HG02981 (cell line): ENCODE data around the gene ADGRD1.

ENCODE experiments used
- ATAC-seq: cut with Tn5 transposase; IDR thresholded peaks from one replicate; pipeline ENCODE4 v1.9.1; 2021; ENCODE audit warnings: mild to moderate bottlenecking, moderate library complexity; ENCODE audit not compliant: unreplicated experiment

ADGRD1 gene

DNA sequence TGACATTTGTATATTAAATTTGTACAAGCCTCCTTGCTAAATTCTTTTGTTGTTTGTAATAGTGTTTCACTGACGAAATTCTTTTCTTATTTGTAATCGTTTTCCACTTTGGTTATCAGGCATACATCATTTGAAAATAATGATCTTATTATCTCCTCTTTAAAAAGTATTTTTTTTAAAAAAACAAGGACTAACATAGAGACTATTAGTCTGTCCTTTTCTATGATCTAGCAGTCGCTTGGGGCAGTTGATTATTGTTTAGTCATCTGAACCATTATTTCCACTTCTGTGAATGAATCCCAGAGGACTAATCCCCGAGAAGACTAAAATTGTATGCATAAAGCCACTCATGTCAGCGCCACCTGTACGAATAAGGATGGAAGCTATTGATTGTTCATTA, 11.5 kb downstream of the ADGRD1 start:
- no peak for ATAC-seq

- no peak for ATAC-seq
Measured at GRCh38 chr12:130965668-130966067, 12.0 kb downstream of the ADGRD1 start.

DNA sequence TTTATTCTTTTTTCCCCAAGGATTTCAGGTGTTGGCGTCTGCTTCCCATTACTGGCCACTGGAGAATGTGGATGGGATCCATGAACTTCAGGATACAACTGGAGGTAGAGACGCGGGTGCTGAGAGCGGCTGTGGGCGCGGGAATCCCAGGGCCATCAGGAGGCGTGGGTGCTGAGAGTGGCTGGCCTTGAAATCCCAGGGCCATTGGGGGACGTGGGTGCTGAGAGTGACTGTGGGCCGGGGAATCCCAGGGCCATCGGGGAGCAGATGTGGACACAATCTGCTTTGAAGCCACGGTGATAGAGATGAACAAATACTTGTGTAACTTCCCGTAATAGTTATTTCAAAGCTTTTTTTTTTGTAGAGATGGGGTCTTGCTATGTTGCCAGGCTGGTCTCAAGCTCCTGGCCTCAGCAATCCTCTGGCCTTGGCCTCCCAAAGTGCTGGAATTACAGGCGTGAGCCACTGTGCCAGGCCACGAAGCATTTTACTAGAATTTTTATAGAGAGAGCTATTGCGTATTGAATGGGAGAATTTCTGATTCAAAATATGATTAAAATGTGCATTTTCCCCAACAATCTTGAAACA, 12.8 kb downstream of the ADGRD1 start:
- no peak for ATAC-seq

- no peak for ATAC-seq
Measured at GRCh38 chr12:130967636-130968035, 13.9 kb downstream of the ADGRD1 start.

GRCh38 chr12:130968611-130969010, 14.9 kb downstream of the ADGRD1 start:
- ATAC-seq, result no peak

- no peak for ATAC-seq
Measured at GRCh38 chr12:130969223-130969622, 15.5 kb downstream of the ADGRD1 start.

DNA sequence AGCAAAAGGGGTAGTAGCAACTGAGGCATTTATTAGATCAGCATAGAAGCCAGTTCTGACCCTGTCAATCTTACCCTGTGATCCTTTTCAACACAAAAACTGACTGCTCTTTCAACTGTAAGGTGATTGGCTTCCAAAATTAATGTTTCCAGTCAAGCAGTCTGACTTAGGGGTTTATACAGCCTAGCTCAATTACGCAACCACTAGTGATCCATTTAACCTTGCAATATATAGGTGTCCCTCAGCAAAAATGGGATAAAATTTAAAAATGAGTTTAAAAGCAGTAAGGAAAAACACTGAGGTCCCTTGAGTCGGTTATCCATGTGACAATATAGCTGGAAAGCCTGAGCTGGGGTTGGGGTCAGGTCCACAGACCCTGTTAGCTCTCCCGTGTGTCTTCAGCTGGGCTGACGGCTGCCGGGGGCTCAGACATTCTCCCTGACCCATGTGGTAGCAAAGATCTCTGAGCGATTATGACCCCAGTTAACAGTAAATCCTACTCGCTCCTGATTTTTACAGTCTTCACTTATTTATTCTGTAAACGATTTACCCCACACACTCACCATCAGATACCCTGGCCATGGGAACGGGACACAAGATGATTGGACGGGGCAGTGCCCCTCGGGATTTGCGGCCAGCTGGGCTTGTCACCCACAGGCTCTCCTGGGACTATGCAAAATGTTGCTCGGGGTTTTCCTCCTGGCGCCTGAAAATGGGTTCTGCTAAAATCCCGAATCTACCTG, 16.6 kb downstream of the ADGRD1 start:
- ATAC-seq, result no peak

DNA sequence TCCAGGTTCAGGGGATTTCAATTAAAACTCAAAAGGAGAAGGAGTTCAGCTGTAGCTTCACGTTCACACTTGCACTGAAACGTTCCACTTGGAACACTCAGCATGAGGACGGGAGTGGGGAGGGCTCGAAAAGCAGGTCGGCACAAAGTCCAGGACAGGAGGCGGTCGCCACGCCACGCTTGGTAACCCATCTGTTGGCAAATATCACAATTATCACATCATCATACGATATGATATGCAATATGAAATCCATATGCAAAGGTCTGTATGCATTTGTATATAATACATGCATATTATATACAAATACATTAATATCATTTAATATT, 17.2 kb downstream of the ADGRD1 start:
- ATAC-seq, result no peak

- ATAC-seq, result no peak
Measured at GRCh38 chr12:130971925-130972585, 18.3 kb downstream of the ADGRD1 start.

- no peak for ATAC-seq
Measured at GRCh38 chr12:130972586-130972950, 18.9 kb downstream of the ADGRD1 start.

DNA sequence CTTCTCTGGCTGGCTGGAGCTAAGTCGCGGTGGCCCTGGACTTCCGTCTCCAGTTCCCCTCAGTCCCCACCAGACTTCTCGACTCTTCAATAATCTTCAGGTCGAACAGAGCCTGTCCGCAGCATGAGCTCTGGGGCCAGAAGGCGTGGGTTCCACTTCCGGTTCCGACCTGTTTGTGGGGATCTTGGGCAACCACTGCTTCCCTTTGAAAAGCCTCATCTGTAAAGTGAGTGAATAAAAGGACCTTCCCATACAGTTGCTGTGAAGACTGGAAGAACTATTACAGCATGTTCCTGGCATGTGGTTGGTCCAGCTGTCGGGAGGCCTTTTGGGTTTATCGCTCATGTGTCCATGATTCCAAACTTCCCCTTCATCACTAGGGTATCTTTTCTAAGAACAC, 19.4 kb downstream of the ADGRD1 start:
- no peak for ATAC-seq

DNA sequence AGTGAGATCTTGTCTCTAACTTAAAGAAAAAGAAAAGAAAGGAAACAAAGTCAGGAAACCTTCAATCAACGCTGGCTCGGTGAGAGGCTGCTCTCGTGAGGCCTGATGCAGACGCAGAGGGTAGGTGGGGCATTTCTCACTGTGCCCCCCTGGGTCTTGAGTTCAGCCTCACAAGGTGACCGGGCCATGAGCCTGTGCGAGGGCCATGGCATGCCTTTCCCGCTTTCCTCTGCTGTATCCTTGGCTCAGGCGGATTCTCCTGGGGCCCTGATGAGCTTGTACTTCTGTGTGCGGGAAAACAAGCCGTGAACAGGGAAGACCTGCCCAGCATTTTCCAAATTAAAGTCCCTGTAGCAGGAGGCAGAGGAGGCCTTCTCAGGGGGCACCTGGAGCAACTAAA, 20.2 kb downstream of the ADGRD1 start:
- no peak for ATAC-seq

DNA sequence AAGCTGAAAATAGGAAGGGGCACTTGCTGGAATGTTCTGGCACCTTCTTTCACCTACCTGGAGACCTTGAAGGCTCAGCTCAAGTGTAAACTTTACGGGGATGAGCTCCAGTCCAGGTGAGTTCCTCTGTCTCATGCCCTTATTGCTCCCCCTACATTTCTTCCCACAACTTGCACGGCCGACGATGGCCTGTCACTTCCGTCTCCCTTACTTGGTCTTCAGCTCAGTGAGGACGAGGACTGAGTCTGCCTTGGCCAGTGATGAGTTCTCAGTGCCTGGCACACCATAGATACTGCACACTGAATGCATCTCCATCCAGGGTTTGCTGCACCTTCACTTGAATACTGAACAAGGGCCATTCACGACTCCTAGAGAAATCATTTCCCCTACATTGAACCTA, 21.4 kb downstream of the ADGRD1 start:
- no peak for ATAC-seq

- ATAC-seq, result no peak
Measured at GRCh38 chr12:130976171-130976720, 22.5 kb downstream of the ADGRD1 start.

DNA sequence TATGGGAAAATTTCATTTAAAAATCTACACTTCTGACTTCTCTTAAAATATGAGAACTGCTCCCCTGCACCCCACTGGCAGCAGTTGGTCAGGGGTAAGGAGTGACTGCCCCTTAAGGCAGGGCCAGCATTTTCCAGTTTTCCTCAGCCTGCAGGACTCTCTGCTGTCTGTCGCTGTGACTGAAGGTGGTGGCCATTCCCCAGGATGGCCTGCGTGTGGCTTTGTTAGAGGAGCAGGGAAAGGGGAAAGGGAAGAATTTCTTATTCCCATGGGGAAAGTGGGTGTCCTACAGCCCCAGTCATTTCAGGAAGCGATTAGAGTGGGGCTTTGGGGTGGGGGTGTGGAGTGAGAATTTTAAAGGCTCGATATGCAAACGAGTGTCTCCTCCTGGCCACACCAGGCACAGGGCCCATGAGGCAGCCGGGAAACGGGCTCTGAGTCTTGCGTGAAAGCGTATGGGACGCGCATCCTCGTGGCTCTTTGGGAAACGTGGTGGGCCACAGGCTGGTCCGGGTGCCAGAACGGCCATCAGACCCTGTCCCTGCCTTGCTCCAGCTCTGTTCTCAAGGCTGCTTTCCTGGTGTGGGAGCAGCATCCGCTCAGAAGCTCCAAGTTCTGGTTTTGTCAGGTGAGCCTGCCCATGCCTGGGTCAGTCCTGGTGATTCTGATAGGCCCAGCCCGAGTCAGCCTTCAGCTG, 23.5 kb downstream of the ADGRD1 start:
- ATAC-seq, result no peak

DNA sequence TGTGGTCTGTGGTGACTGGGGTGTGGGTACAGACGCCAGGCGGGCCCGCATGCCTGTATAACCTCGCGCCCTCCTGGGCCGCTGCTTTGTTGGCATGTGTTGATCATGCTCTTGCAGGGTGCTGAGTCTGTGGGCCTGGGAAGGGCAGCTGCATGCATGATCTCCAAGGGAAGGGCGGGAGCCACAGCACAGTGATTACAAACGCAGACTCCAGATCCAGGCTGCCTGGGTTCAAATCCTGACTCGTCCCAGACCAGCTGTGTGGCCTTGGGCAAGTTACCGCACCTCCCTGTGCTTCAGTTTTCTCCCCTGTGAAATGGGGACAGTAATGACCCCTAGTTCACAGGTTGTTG, 24.0 kb downstream of the ADGRD1 start:
- ATAC-seq, result no peak

GRCh38 chr12:130978785-130979184, 25.1 kb downstream of the ADGRD1 start:
- no peak for ATAC-seq

DNA sequence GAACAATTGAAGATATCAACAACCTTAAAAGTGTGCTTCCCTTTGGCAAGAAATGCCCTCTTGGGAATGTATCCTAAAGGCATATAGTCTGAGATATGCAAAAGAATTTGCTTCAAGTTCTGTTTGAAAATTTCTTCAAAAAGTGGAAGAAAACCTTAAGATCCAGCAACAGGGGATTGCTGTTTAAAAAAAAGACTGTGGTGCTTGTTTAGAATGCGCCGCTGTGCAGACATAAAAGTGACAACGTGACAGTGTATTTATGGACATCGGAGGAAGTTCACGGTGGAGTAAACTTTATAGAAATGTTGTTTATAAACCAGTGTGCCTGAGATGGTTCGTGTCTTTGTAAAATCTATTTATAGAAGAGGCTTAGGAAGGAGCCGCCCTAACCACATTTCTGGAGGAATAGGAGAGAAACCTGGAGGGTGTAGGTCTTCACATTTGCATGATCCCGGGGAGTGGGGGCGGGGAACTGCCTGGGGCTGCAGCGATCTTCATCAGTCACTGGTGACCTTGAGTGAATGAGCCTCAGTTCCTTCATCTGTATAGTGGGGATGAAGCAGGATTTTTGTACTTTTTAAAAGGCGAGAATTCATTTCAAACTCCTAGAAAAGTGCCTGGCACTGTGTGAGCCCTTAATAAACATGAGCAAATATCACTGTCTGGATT, 27.5 kb downstream of the ADGRD1 start:
- ATAC-seq, result no peak

DNA sequence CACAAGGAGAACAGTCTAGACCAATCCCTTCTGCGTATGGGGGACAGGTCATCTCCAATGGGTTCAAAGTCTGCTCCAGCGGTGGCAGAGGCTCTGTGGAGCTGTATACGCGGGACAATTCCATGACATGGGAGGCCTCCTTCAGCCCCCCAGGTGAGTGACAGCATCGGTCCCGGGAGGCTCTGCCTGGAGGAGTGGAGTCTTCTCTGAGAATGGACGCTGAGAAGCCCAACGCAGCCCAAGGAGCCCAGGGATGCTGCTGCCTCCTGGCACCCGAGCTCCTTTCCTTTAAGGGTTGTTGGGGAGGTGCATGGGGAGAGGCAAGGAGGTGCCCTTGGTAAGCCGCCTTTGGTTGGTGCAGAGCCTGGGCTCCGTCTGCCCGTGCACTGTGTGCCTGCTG, 28.2 kb downstream of the ADGRD1 start:
- no peak for ATAC-seq

DNA sequence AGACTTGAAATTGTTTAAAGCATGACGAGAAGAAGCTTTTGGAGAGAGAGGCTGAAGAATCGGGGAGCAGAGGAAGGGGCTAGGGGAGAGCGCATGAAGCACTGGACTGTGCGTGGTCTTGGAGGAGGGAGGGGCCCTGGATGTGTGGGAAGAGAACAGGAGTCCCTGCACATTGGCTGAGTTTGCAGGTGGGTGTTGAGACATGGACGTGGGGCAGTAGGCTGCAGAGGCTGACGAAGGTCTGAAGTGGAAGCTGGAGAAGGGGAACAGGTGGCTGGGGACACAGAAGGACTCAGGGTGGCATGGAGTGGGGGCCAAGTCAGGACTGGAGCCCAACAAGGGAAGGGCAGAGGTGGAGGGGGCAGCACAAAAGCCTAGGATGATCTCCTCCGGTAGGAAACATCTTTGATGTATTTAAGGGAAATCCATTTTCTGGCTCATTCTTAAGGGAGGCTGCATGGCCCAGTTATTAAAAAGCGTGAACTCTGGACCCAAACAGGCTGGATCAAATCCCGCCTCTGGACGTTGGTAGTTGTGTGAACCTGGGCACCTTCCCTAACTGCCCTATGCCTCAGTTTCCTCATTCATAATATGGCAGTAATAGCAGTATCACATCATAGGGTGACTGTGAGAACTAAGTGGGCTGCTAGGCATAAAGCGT, 29.0 kb downstream of the ADGRD1 start:
- no peak for ATAC-seq
